HPDE6-E6E7 (cell line): ENCODE measurements around the gene SLC37A1.
"Not testable (repeated sequence)": the region's sequence is repeated elsewhere in the genome, so short reads cannot be mapped to it uniquely, and the experiment has no call there.

Experiments
- DNase-seq: peaks from one replicate; pipeline ENCODE4 v3.0.0; 2011; ENCODE audit warnings: missing footprints; ENCODE audit errors: extremely low spot score

Gene SLC37A1

DNA sequence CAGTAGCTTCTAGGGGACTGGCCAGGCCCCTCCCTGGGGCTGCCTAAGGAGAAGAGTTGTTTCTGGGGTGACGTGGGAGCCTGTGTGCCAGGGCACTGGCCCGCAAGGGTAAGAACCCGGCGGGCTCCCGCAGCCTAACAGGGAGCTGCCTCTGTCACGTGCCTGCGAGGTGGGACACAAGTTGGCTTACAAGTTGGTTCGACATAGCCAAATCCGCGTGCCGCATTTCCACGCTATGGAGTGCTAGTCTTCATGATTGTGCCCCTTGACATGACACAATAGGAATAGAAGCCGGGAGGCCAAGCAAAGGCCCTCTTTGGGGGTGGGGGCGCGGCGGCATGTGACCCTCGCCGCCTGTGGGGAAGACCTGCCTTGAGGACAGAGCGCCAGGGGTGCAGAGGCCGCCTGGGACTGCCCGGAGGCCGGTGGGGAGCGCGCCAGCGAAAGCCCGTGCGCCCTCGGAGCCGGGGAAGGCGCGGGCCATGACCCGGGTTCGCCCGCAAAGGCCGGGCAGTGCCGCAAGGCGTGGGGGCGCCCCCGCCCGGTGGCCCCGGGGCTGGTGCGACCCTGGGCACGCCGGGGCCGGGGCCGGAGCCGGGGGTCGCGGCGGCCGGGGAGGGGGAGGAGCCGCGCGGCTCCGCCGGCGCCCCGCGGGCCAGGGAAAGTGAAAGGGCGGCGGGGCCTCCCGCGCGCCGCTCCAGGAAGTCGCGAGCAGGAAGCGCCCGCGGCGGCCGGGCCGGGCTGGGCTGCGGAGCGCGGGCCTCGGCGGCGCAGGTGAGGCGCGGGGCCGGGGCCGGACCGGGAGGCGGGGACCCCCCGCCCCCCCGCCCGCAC lies at the start of gene SLC37A1:
TSS of gene SLC37A1 (plus strand) at position 702 of the 834 bp plus-strand sequence. CDS start 4,603 bp downstream, outside the sequence.
- DNase-seq: no peak

DNA sequence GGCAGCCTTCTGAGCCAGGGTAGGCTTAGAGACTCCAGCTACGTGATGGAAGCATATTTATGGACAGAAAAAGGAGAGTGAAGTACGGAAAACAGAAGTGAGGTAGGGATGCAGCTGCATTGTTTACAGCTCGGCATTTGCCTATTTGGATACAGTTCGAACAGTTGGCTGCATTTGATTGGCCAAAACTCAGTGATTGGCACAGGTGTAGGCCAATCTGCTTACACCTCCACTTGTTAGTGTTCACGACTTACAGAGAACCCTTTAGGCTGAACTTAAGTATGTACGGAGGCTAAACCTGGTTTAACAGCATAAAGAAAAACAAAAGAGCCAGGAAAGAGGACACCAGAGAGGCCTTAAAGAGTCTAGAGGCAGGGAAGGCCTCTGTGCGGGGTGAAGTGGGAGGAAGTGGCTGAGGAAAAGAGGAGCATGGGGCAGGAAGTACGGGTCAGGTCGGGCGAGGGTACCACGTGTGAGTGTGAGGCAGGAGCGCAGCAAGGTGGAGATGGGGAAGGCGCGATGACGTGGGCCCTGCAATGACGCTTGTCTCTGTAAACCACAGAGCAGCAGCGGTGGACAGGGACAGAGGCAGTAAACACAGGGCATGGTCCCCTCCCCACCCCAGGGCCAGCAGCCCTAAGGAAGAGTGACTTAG lies 49.7 kb upstream of the SLC37A1 start:
- no peak for DNase-seq

DNA sequence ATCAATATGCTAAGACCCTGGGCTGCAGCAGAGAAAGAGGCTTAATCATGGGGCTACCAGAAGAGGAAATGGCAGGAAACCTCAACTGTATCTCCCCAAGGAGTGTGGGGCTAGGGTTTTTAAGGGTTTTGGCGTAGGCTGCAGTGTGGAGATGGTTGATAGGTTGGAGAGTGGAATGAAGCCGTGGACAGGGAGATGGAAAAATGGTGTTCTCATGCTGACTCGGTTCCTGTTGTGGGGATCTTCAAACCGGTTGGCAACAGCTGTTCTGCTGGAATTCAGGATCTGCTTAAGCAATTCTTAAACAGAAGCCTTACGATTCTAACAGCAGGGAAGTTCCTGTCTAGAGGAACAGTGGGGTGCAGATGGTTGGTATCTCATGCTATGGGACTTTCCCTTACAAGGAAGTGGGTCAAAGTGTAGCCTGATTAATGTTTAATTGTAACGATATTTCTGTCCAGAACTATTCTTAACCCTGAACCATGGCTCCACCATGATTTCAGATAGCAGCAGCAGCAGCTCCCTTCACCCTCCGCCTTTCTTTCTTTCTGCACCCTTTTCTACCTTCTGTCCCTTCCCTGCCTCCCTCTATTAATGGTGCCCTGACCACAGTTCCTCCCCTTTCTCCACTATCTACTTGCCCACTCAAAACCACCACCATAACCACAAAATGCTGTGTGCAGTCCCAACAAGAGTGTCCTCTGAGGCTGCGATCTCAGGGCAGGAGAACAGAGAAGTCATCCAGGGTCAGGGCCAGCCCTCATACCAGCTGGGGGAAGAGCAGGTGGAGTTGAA lies 48.4 kb upstream of the SLC37A1 start:
- DNase-seq: no peak

DNA sequence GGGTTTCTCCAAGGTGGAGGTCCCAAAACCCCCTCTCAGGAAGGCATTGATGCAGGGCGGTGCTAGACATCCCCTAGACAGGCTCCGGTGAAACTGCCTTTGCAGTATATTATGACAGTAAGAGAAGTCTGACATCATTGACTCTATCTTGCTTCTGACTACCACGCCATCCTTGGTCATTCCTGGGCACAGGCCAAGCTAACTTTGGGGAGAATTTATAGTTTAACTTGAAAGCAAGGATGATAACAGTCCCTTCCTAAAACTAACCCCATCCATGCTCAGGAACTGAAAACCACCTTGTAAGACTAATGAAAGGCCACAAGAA lies 47.9 kb upstream of the SLC37A1 start:
- DNase-seq: no peak

DNA sequence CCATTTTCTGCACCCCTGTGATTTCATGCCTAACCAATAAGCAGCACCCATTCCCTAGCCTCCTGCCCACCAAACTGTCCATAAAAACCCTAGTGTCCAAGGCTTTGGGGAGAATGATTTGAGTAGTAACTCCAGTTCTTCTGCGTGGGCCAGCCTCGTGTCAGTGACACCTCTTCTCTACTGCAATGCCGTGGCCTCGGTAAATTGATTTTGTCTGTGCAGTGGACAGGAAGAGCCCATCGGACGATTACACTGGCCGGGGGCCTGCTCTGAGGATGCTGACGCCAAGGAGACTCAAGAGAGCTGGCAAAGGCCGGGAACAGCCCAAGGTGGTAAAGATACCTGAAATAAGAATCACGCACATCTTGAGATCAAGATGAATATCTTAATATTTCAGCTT lies 47.0 kb upstream of the SLC37A1 start:
- no peak for DNase-seq

DNA sequence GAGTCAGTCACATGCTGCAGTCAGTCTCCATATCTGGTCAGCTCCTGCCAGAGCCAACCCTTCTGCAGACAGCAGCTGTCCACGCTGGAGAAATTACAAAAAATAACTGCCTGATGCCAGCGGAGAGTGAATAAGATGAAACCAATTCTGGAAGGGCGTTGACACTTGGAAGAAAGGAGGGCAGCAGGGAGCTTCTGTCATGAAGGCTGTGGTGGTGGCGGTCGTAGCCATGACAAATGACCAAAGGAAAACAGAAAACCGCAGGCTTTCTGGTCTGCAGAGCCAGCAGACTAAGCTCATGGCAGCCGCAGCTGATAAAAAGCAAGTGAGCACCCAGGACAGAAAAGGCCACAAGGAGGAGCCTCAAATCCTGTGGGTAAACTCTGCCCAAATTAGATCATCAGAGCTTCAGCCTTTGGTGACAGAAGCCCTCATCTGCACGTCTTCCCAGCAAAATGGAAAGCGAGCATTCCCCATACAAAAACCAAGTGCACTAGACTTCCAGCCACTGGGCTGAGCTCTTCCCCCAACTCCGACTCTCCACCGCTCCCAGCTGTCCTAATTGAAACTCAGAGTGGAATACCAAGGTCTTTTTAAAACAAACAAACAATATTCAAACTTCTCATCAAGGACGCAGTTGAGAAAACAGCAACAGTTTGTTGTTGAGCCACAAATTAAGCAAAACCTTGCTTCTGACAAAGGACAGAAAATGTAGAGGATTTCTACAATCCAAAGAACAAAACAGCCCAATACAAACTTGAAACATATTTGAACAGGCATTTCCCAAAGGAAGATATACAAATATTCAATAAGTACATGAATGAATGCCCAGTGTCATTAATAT lies 46.3 kb upstream of the SLC37A1 start:
- DNase-seq: peak; percentile 39

DNA sequence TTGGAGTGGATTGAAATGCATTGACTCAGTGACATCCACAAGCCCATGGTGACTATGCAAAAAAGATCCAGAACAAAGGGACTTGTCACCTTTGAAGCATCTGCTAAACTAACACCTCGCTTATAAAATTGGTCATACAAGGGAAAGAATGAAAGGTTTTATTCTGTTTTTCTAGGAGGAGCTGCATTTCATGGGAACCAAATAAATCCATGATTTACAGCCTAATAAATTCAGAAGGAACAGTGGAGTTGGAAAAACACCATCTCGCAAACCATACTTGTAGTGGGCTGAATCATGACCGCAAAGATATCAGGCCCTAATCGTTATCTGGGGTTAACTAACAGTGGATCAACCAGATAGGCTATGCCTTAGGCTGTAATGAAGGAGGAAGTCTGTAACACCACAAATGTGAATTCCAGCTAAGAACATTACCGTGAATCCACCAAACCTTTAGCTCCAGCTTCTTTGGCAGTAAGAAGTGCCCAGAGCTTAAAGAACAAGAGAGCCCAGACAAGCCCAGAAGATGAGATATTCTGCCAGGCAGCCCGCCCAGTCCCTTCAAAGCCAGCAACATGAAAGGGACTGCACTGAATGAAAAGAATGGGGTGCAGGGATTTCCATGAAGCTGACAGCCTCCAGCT lies 45.0 kb upstream of the SLC37A1 start:
- no peak for DNase-seq

DNA sequence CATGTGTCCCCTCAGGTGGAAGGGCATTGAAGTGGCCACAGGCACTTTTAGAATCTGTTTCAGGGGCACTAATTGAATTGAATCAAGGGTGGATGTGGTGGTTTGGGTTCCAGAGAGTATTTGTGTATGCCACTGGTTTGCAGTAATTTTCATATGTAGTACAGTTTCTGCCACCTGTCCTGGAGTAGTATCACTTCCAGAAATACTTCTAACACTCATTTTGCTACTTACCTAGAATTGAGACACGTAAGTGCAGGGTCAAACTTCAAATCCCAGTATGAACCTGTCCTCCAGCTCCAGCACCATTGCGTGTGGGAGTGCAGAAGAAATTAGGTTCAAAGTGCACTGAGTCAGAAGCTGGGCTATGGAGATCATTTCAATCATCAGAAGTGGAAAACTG lies 44.4 kb upstream of the SLC37A1 start:
- DNase-seq: no peak

DNA sequence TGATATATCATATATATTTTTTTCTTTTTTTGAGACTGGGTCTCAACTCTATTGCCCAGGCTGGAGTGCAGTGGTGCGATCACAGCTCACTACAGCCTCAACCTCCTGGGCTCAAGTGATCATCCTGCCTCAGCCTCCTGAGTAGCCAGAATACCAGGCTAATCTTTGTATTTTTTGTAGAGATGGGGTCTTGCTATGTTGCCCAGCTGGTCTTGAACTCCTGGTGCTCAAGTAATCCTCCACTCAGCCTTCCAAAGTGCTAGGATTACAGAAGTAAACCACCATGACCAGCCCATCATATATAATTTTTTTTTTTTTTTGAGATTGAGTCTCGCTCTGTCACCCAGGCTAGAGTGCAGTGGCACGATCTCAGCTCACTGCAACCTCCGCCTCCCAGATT lies 43.9 kb upstream of the SLC37A1 start:
- not testable (repeated sequence) for DNase-seq

DNA sequence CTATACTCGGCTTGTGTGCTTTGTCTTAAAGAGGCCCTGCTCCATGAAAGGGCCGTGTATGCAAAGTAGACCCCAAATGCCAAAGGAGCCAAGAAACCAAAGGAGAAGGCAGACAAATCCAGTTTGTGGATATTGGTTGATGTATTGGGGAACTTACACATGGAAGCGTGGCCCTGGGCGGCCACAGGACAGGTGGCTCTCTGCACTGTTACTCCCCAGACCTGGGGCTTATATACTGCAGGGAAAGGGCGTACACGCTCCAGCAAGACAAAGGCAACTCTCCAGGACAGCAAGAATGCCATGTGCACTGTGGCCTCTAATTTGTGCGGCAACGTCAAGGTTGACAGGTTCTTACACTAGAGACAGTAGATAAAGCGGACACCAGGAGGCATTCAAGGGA lies 42.4 kb upstream of the SLC37A1 start:
- no peak for DNase-seq

DNA sequence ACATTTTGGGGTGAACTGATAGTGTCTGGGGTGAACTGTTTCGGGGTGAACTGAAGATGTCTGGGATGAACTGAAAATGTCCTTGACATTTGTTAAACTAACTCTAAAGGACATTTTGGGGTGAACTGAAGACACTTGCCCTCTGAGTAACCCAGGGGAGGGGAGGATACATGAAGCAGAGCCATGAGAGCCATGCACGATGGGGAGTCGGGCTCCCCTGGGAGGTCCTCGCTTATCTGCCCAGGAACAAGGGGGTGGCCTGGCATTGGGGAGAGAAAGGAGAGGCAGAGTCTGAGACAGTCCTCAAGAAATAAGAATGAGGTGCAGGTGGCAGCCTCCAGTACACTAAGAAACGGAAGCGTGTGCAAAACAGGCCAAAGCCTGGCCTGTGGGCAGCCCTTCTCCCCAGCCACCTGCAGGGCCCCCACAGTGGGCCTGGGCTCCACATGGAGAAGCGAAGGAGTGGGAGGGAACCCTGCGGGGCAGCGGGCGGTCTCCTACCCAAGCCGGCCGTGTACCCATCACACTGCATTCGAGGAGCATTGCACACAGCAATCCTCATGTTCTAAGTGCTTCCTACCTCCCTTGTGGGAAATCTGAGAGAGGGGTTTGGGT lies 41.8 kb upstream of the SLC37A1 start:
- no peak for DNase-seq

DNA sequence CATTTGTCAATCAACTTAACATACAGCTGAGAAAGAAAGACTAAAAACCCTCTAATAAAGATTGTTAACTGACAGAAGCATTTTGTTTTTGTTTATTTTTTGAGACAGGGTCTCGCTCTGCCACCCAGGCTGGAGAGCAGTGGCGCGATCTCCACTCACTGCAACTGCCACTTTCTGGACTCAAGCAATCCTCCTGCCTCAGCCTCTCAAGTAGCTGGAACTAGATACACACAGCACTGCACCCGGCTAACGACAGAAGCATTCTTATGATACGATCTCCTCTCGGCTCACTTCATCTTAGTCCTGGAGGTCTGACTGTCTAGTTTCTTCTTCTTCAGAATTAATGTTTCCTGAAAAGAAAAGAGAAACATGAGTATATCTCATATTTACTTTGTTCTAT lies 41.1 kb upstream of the SLC37A1 start:
- no peak for DNase-seq

DNA sequence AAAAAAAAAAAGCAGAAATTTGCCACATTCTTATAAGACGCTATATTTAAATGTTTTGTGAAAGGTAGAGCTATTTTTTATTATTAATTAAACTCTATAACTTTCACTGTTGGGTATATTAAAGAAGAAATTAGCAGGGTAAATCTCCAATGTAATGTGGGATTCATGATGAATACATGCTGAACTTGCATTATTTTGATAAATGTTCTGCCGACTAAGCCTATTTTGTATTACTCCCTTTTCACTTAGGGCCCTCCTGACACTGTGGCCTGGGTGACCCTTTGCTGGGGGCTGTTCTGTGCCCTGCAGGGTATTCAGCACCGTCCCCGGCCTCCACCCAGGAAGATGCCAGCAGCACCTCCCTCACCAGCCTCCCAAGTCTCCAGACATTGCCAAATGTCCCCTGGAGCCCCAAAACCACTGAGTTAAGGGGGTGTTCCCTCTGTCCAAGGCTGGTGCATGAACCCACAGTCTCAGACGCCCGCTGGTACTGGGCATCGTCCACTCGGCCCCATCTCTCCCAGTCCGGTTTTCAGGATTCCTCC lies 40.1 kb upstream of the SLC37A1 start:
- no peak for DNase-seq

DNA sequence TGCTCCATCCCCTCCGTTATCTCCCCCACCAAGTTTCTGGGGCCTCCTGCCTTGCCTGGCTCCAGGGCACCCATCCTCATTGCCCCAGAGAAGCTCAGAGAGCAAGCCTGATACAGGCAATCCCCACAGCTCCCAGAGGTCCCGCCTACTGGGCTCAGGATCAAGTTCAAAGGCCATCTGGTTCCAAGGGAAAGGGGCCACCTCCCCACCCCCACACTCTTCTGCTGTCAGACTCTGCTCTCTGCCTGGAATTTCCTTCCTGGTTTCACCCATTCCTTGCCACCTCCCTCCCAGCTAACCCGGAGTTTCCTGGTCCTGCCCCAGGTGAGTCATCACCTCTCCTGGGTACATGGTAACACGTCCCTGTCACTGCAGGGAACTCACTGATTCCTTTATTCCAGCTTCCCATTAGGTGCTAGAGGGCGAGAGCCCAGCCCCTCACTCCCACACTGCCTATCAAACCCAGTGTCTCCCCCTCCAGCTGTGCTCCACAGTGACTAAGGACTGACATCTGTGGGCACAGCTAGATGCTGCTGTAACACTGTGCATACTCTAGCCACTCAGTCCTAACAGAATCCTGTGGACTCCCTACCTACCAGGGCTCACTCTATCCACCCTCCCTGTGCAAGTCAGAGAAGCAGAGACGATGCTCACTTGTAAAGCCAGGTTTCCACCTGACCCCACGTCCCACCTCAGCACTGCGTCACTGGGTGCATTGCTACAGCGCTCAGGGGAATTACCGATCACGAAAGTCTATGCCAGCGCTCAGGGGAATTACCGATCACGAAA lies 39.4 kb upstream of the SLC37A1 start:
- peak; percentile 92 for DNase-seq

DNA sequence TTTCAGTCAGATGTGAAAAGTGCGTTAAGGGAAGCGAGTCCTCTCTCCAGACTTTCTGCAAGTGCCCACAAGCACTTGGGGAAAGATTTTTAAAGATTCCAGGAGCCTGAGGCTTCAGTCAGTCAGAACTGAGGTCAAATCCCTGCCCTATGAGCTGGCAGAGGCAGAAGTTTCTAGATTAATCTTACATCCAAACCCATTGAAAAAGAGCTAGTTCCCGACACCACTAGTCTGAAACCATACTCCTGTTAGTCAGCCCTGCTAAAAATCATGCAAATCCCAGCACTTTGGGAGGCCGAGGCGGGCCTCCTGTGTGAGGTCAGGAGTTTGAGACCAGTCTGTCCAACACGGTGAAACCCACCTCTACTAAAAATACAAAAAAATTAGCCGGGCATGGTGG lies 38.6 kb upstream of the SLC37A1 start:
- peak; percentile 52 for DNase-seq

DNA sequence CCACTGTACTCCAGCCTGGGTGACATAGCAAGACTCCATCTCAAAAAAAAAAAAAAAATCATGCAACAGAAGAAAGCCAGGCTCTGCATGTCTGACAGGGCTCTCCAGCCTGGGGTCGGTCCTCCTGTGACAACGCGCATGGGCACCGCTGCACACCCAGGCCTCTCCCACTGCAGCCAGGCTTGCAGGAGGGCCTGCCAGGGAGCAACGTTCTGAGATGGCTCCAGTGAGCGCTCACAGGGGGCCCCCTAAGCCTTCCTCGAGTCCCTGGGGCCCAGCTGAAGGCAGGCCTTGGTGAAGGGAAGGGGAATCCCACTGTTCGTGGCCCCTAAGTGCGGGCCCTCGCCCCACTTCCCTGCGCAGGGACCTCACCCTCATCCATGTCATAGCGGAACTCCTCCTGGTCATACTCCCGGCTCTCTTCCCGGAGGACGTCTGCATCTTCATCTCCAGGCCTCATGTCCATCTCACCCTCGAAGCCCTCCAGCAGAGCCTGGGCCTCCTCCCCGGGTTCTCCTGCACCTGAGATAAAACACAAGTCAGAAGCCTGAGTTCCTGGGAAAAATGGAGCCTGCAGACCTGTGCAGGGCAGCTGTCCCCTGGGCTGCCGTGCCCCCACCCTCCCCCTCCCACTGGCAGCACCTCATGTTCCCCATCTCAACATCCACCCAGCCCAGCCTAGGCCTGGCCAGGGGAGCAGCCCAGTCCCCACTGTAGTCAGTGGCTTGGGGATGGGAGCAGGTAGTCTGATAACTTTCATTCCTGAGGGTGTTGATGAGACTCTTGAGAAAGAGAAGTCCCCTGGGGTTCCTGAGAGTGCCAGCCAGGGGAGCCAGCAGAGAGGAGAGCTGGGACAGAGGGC lies 37.9 kb upstream of the SLC37A1 start:
- no peak for DNase-seq

DNA sequence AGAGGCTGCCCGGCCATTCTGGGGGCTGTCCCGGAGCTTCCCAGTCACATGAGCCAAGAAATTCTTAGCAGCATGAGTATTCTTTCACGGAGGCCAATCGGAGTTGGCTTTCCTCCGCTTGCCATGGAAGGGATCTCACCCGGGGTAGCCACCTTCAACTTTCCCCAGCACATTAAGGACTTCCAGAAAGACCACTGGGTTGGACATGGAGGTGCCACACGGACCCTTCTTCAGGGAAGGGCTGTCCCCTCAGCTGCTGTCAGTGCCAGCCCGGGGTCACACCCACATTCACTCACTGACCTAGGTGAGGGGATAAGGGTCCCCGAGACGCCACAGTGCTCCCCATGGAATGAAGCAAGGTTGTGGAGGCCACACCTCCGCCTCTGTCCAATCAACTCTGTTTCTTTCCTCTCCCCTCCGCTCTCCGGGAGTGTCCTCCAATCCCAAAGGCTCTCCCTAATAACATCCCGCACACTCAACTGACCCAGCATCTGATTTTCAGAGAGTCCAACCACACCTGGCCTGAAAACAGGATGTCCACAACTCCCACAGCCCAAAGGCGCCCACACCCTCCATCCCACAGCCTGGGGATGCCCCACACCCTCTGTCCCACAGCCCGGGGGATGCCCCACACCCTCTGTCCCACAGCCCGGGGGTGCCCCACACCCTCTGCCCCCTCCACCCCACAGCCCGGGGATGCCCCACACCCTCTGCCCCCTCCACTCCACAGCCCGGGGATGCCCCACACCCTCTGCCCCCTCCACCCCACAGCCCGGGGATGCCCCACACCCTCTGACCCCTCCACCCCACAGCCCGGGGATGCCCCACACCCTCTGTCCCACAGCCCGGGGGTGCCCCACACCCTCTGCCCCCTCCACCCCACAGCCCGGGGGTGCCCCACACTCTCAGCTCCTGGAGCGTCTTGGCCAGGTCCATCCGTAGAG lies 37.0 kb upstream of the SLC37A1 start:
- DNase-seq: no peak

DNA sequence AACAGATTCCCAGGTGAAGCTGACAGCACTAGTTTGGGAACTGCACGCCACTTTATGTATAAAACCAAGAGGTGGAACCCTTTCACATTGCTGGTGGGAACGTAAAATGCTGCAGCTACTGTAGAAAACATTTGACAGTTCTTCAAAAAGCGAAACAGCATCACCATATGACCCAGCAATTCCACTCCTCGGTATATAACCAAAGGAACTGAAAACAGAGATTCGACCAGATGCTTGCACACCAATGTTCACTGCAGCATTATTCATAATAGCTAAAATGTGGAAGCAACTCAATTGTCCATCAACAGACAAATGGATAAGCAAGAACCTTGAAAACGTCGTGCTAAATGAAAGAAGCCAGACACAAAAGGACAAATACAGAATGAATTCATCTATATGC lies 35.1 kb upstream of the SLC37A1 start:
- no peak for DNase-seq
